PC-3 (cell line): ENCODE measurements around the gene AFTPH. TPM values are rescaled to one million over a fixed set of nuclear protein-coding genes. Genes with fewer than 3 reads are reported as not detected.

Experiments used
- ATAC-seq: fragments of 200-7000 bp; cut with Tn5 transposase; 2 replicates; pipeline ENCODE4 v1.9.1; 2020; ENCODE audit warnings: mild to moderate bottlenecking, moderate library complexity
- BruUV-seq: library from RNA; stranded (reverse); fragments of 400-500 nt; replicated peaks from 2 replicates; lab custom pipeline; 2021; lab: Mats Ljungman, UMichigan
- CTCF ChIA-PET: fragments of 300-600 bp; sonication (Branson Sonifier 250); formaldehyde crosslinking; loops from one replicate; lab custom pipeline; 2022; ENCODE audit warnings: antibody characterized with exemption; lab: Charles Lee
- POLR2A ChIA-PET: fragments of 300-600 bp; sonication (Branson Sonifier 250); formaldehyde crosslinking; loops from one replicate; lab custom pipeline; 2022; ENCODE audit warnings: antibody characterized with exemption; ENCODE audit not compliant: unreplicated experiment; lab: Charles Lee
- DNase-seq: peaks from one replicate; pipeline ENCODE4 v3.0.0-alpha.2; 2015
- H2AFZ ChIP-seq: fragments of 300-600 bp; sonication (generic); 2 replicates; pipeline ENCODE4 v1.6.0; 2016; ENCODE audit warnings: antibody characterized with exemption, low read length
- H3F3A ChIP-seq: fragments of 300-600 bp; sonication (generic); one replicate; pipeline ENCODE4 v1.6.0; 2017; ENCODE audit warnings: antibody characterized with exemption, low read length, control low read depth, mild to moderate bottlenecking; ENCODE audit not compliant: unreplicated experiment
- H3K27ac ChIP-seq: fragments of 300-600 bp; sonication (generic); 2 replicates; pipeline ENCODE4 v1.5.1; 2016; ENCODE audit warnings: mild to moderate bottlenecking, low read length
- H3K27me3 ChIP-seq: fragments of 300-600 bp; sonication (generic); 2 replicates; pipeline ENCODE4 v1.6.1; 2016; ENCODE audit warnings: low read length, mixed read lengths
- H3K36me3 ChIP-seq: fragments of 300-600 bp; sonication (generic); 2 replicates; pipeline ENCODE4 v1.6.1; 2016; ENCODE audit warnings: low read depth, mixed run types, low read length, mixed read lengths
- H3K4me1 ChIP-seq: fragments of 300-600 bp; sonication (generic); 2 replicates; pipeline ENCODE4 v1.5.1; 2016; ENCODE audit warnings: low read length; ENCODE audit not compliant: insufficient read depth
- H3K4me2 ChIP-seq: fragments of 300-600 bp; sonication (generic); 2 replicates; pipeline ENCODE4 v1.6.0; 2016; ENCODE audit warnings: low read length
- H3K4me3 ChIP-seq: fragments of 300-600 bp; sonication (generic); 2 replicates; pipeline ENCODE4 v1.5.1; 2016; ENCODE audit warnings: mild to moderate bottlenecking, low read length, mixed read lengths
- H3K79me2 ChIP-seq: fragments of 300-600 bp; sonication (generic); 2 replicates; pipeline ENCODE4 v1.6.1; 2017; ENCODE audit warnings: low read length, mixed read lengths
- H3K9ac ChIP-seq: fragments of 300-600 bp; sonication (generic); 2 replicates; pipeline ENCODE4 v1.6.0; 2016; ENCODE audit warnings: mild to moderate bottlenecking, low read length
- H3K9me2 ChIP-seq: fragments of 300-600 bp; sonication (generic); replicated peaks from 2 replicates; pipeline ENCODE4 v1.6.1; 2016; ENCODE audit warnings: mixed run types, low read length, mixed read lengths
- H3K9me3 ChIP-seq: fragments of 300-600 bp; sonication (generic); 2 replicates; pipeline ENCODE4 v1.6.1; 2016; ENCODE audit warnings: low read length, mixed read lengths
- H4K20me1 ChIP-seq: fragments of 300-600 bp; sonication (generic); 2 replicates; pipeline ENCODE4 v1.6.1; 2016; ENCODE audit warnings: low read length, mixed read lengths
- EZH2 ChIP-seq: fragments of 300-600 bp; sonication (generic); IDR thresholded peaks from one replicate; pipeline ENCODE4 v1.6.1; 2017; ENCODE audit warnings: antibody characterized with exemption, mild to moderate bottlenecking, low read length; ENCODE audit not compliant: unreplicated experiment
- EZH2phosphoT487 ChIP-seq: fragments of 300-600 bp; sonication (generic); IDR thresholded peaks from 2 replicates; pipeline ENCODE4 v1.6.1; 2018; ENCODE audit warnings: mild to moderate bottlenecking, antibody characterized with exemption, low read length, borderline replicate concordance
- intact Hi-C: fragments of 100-400 bp; cut with micrococcal nuclease; formaldehyde crosslinking; loops from 2 replicates; pipeline ENCODE4 v1.9.0; 2023
- total RNA-seq: library from RNA; depleted of rRNA; stranded (reverse); fragments of >200 nt; gene quantifications from 2 replicates; pipeline ENCODE4 v1.2.3, GENCODE V29; 2014
- TF ChIP-seq, protein P1 (sequence below): fragments of 300-600 bp; sonication (generic); conservative IDR thresholded peaks from 2 replicates; pipeline ENCODE4 v1.5.1; 2017; ENCODE audit warnings: antibody characterized with exemption, low read depth, mild to moderate bottlenecking, low read length

AFTPH gene
- total RNA-seq, 1 experiment from 2014 or later, result 26.6 TPM

DNA sequence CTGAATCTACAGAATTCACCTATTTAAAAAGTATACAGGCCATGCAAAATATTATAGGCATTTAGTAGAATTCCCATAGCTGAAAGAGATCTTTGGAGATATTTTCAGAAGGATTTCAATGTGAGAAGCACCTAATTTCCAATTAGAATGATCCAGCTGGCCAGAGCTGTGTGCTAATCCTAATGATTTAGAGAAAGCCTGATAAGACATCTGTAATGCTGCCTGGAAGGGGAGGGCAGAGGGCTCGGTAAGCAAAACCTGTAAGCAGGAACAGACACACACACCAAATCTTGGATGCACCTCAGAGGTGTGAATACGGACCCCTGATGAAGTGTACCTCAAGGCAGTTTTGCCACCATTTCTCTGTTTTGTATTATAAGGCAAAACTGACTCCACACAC is 115.6 kb downstream of the AFTPH start:
- CTCF ChIA-PET, result no interaction called here
- intact Hi-C loops, result loop anchor here (5.0 kb wide), 1 partner anchor 117 kb away; the partner anchor contains the start of gene AFTPH

DNA sequence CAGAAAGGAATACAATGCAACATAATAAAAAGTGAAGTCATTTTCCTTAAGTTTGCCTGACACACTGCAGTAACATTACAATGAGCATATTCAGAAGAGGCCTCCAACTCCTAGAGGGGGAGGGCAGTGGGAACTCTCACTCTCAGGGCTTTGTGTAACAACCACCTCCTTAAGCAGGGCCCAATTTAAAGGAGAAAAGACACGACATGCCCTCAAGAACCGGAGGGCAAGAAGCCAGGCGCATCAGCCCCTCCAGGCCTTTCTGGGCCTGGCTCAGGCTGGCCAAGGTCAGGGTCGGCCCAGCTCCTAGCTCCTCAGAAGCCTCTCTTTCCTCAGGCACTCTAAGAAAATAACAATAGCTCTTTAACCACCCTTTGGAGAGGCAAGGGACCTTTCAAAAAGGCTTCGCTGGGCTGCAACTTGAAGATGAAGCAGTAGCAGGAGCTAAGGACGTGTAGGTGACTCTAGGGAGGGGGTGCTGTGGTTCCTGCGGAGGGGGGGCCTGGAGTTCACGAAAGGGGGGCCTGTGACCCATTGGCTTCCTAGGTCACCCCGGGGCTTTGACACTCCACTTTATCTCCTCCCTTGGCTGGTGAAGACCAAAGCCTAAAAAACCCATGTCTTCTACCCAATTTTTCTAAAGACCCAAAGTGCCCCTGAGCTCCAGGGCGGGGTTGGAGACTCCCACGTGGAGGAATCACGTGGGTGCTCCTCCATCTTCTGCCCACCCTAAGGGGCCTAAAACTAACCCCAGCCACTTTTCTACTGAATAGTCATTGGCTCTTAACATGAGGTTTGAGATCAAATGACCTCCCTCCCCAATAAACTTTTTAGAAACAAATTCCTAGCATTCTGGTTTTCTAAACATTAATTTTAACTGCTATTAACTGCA is 116.3 kb downstream of the AFTPH start:
- Histone ChIP-seq H3K79me2 (peaks cover 100% of the 10 kb centered on the region), H3K4me3 (no peak overlapping the region), H3K27ac (peak overlapping the region; percentile 21; the same call in 1 of the 2 replicates), H4K20me1 (peaks cover 35% of the 10 kb centered on the region), H2AFZ (no peak overlapping the region), H3K36me3 (peaks cover 31% of the 10 kb centered on the region), H3K4me2 (no peak overlapping the region), H3K4me1 (peaks cover 73% of the 10 kb centered on the region), H3K27me3 (no peaks in the 10 kb centered on the region), H3K9ac (no peak overlapping the region), H3F3A (peaks cover 2% of the 10 kb centered on the region), H3K9me3 (no peaks in the 10 kb centered on the region), H3K9me2 (no peaks in the 10 kb centered on the region)
- TF ChIP-seq EZH2 (no peak), EZH2phosphoT487 (no peak)
- BruUV-seq, result no TSS peak
- ATAC-seq (no peak), DNase-seq (peak; percentile 17)
- intact Hi-C loops, result loop anchor here (5.0 kb wide), 1 partner anchor 118 kb away; the partner anchor contains the start of gene AFTPH
- ChIA-PET CTCF (no interaction called here), POLR2A (interaction anchor here (0.5 kb wide), 1 partner anchor 26 kb away, joined by 4 read pairs; no protein-coding TSS in a partner anchor)

More for the DNA sequence above, 115.6 kb downstream of the AFTPH start:
- no peaks in the 10 kb centered on the region for H3K9me2 ChIP-seq
- no peak overlapping the region for H3K4me3 ChIP-seq
- no peak overlapping the region for H3K9ac ChIP-seq
- no peak overlapping the region for H2AFZ ChIP-seq
- no TSS peak for BruUV-seq
- peaks cover 38% of the 10 kb centered on the region for H4K20me1 ChIP-seq
- H3F3A ChIP-seq, result no peaks in the 10 kb centered on the region
- ATAC-seq (no peak), DNase-seq (no peak)
- H3K36me3 ChIP-seq, result peaks cover 37% of the 10 kb centered on the region
- peaks cover 67% of the 10 kb centered on the region for H3K4me1 ChIP-seq
- no peaks in the 10 kb centered on the region for H3K9me3 ChIP-seq
- TF ChIP-seq EZH2phosphoT487 (no peak), EZH2 (no peak)
- TF ChIP-seq, protein P1, sequence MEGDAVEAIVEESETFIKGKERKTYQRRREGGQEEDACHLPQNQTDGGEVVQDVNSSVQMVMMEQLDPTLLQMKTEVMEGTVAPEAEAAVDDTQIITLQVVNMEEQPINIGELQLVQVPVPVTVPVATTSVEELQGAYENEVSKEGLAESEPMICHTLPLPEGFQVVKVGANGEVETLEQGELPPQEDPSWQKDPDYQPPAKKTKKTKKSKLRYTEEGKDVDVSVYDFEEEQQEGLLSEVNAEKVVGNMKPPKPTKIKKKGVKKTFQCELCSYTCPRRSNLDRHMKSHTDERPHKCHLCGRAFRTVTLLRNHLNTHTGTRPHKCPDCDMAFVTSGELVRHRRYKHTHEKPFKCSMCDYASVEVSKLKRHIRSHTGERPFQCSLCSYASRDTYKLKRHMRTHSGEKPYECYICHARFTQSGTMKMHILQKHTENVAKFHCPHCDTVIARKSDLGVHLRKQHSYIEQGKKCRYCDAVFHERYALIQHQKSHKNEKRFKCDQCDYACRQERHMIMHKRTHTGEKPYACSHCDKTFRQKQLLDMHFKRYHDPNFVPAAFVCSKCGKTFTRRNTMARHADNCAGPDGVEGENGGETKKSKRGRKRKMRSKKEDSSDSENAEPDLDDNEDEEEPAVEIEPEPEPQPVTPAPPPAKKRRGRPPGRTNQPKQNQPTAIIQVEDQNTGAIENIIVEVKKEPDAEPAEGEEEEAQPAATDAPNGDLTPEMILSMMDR, result no peak
- H3K27ac ChIP-seq, result peak overlapping the region; percentile 21; the same call in 1 of the 2 replicates
- 0 out of 2 replicates have a peak overlapping the region, but pooled peaks have one; percentile 17 for H3K4me2 ChIP-seq
- POLR2A ChIA-PET, result interaction anchor here (0.5 to 0.7 kb wide), 2 partner anchors 25 to 158 kb away, joined by 3 to 4 read pairs; no protein-coding TSS in a partner anchor
- H3K27me3 ChIP-seq, result no peaks in the 10 kb centered on the region
- H3K79me2 ChIP-seq, result peaks cover 99% of the 10 kb centered on the region

DNA sequence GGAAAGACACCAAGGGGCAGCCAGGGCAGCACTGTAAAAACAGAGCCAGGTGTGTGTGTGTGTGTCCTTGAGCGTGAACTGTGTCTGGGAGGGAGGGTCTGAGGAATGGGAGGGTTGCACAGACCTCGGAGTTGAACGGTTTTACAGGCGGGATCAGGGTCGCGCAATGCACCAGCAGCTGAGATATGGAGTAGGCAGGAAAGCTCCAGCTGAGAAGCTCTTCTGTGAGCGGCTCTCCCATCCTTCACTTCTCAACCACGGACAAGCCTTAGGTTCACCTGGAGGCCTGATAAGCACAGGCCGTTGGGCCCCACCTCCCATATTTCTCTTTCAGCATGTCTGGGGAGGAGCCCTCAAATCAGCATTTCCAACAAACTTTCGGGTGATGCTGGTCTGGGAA is 117.5 kb downstream of the AFTPH start:
- intact Hi-C loops, result loop anchor here (5.0 kb wide), 1 partner anchor 119 kb away; the partner anchor contains the start of gene AFTPH

More for the DNA sequence above, 117.5 kb downstream of the AFTPH start:
- Histone ChIP-seq H3K36me3 (peaks cover 20% of the 10 kb centered on the region; the same call in 1 of the 2 replicates), H3K9me2 (no peaks in the 10 kb centered on the region), H3K4me1 (peaks cover 84% of the 10 kb centered on the region), H3K9me3 (no peaks in the 10 kb centered on the region), H2AFZ (no peak overlapping the region), H3K4me3 (no peak overlapping the region), H3K4me2 (no peak overlapping the region), H3K27ac (no peak overlapping the region), H3F3A (peaks cover 5% of the 10 kb centered on the region), H4K20me1 (peaks cover 38% of the 10 kb centered on the region), H3K27me3 (no peaks in the 10 kb centered on the region), H3K79me2 (peaks cover 100% of the 10 kb centered on the region), H3K9ac (no peak overlapping the region)
- DNase-seq (no peak), ATAC-seq (no peak)
- TF ChIP-seq EZH2 (no peak), EZH2phosphoT487 (no peak)
- TF ChIP-seq, protein P1, result no peak
- ChIA-PET POLR2A (interaction anchor here (0.5 kb wide), 1 partner anchor 44 kb away, joined by 3 read pairs; no protein-coding TSS in a partner anchor), CTCF (interaction anchor here (1.1 kb wide), 1 partner anchor 118 kb away, joined by 6 read pairs; no protein-coding TSS in a partner anchor)
- no TSS peak for BruUV-seq
